ENCODE data around the gene MRPL3. TPM values are rescaled to one million over a fixed set of nuclear protein-coding genes. Genes with fewer than 3 reads are reported as not detected.

The MRPL3 gene
- total and polyA plus RNA-seq, 10 of the 15 experiments (the other 5 are each of a cell fraction or from before 2014, with no cell fraction given), result 91.6 to 307 (median 198) TPM

GRCh38 chr3:131491775-131492174 is 11.0 kb downstream of the MRPL3 start (continued):
- TF ChIP-seq PRDM15 (CRISPR knock-in tag; IDR thresholded peaks at IDR 0.05), result no peak

GRCh38 chr3:131491084-131491483 is 11.7 kb downstream of the MRPL3 start:
- Histone ChIP-seq H3K27ac (ENCODE audit: control insufficient read depth, insufficient read depth) (no peak overlapping the region), H3K9me3 (replicated peaks; ENCODE audit: control insufficient read depth, insufficient read depth, low read length) (no peaks in the 10 kb centered on the region), H3K9ac (ENCODE audit: control insufficient read depth, insufficient read depth, low read length) (no peak overlapping the region), H2AFZ (ENCODE audit: control insufficient read depth, low read depth, low read length) (no peak overlapping the region), H3K36me3 (ENCODE audit: control insufficient read depth in 2 of 2, insufficient read depth in 2 of 2, low read length in 1 of 2) (peaks cover 3 to 8% of the 10 kb centered on the region in 2 experiments; a peak in 3 of 4 replicates), H3K4me3 (no peak overlapping the region), H3K4me1 (ENCODE audit: control insufficient read depth, insufficient read depth, low read length) (no peaks in the 10 kb centered on the region), H4K20me1 (ENCODE audit: control insufficient read depth, insufficient read depth) (no peaks in the 10 kb centered on the region), H3K27me3 (replicated peaks in 1 of 2; ENCODE audit: control insufficient read depth in 2 of 2, insufficient read depth in 2 of 2, low read length in 1 of 2) (no peaks in the 10 kb centered on the region), H3K4me2 (ENCODE audit: control insufficient read depth, insufficient read depth) (no peak overlapping the region), H3K79me2 (ENCODE audit: control insufficient read depth, insufficient read depth, low read length) (no peaks in the 10 kb centered on the region; the same call in 1 of the 2 replicates)
- BruUV-seq (replicated peaks), result no TSS peak
- intact Hi-C loops (cut with micrococcal nuclease; ENCODE audit: unreplicated experiment), result loop anchor here (10.0 kb wide), 1 partner anchor 466 kb away; the partner anchor contains the start of genes ASTE1 and NEK11
- ChIA-PET RAD21 (ENCODE audit: unreplicated experiment) (no interaction called here), CTCF (interaction anchor here (0.9 kb wide), 1 partner anchor 59 kb away, joined by 3 read pairs; no protein-coding TSS in a partner anchor), POLR2A (no interaction called here), SMC1A (ENCODE audit: uncharacterized antibody, unreplicated experiment) (interaction anchor here (0.7 to 1.6 kb wide), 3 partner anchors 9 to 212 kb away, joined by 3 to 5 read pairs (median 3); no protein-coding TSS in a partner anchor)
- DNase-seq (ENCODE audit: low read depth, low spot score), result no peak
- 100% methylated on average over 2 of the region's 2 CpGs for WGBS (ENCODE audit: insufficient coverage, insufficient replicate concordance, low lambda C conversion rate, missing lambda C conversion rate)
- ATAC-seq, result no peak
- in situ Hi-C loops (cut with MboI), result no loop called here
- no peak for FAIRE-seq
- TF ChIP-seq HCFC1 (IDR thresholded peaks at IDR 0.05; ENCODE audit: low read length) (no peak), CHD2 (IDR thresholded peaks at IDR 0.05; ENCODE audit: borderline replicate concordance, low read depth, low read length) (no peak), ZBTB11 (CRISPR knock-in tag; IDR thresholded peaks at IDR 0.05) (no peak), SIX5 (IDR thresholded peaks at IDR 0.05; ENCODE audit: low read depth, low read length, severe bottlenecking) (no peak), BCL11A (IDR thresholded peaks at IDR 0.05; ENCODE audit: low read depth, low read length) (no peak), CEBPZ (IDR thresholded peaks at IDR 0.05; ENCODE audit: low read depth, low read length) (no peak), YY1 (IDR thresholded peaks at IDR 0.05; ENCODE audit: low read depth, low read length) (no peak), ATF2 (IDR thresholded peaks at IDR 0.05; ENCODE audit: low read length) (no peak), RCOR1 (conservative IDR thresholded peaks at IDR 0.05; ENCODE audit: low read depth, low read length) (no peak), TAF1 (IDR thresholded peaks at IDR 0.05; ENCODE audit: borderline replicate concordance, low read depth, low read length) (no peak)

Data from GM12878 (cell line).